ENCODE data around the gene POU2AF3.

DNA sequence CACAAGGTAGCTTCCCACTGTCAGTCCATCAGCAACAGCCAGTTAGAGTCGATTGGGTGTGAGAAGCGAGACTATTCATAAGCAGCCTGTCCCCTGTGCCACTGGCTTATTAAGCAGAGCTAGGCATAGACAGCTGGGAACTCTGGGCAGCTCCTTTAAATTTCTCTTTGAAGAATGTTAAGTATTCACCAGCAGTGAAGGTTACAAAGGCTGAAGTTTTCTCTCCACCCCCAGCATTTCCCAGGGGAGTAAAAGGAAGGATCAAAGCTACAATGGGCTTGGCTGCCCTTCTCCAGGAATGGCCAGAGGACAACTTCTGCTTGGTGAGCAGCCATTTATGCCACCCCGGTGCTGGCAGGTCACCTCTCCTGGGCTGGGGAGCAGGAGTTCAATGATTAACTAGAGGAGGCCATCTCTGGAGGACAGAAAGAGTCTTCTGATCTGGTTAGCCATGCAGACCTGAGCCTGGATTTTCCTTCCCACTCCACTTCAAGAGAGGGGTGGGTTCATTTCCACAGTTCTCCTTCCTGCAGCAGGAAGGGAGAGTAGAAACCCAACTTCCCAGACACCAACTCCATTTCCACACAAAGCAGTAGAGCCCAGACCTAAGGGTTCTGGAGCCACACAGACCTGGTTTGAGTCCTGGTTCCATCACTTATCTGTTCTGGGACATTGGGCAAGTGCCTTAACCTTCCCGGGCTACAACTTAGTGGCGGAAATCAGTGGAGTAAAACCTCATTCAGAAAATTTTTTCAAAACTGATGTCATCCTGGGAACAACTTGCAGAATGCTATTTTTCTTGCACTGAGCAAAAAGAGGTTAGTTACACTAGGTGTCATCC lies 22.6 kb downstream of the POU2AF3 start:
- TF ChIP-seq, protein P1, sequence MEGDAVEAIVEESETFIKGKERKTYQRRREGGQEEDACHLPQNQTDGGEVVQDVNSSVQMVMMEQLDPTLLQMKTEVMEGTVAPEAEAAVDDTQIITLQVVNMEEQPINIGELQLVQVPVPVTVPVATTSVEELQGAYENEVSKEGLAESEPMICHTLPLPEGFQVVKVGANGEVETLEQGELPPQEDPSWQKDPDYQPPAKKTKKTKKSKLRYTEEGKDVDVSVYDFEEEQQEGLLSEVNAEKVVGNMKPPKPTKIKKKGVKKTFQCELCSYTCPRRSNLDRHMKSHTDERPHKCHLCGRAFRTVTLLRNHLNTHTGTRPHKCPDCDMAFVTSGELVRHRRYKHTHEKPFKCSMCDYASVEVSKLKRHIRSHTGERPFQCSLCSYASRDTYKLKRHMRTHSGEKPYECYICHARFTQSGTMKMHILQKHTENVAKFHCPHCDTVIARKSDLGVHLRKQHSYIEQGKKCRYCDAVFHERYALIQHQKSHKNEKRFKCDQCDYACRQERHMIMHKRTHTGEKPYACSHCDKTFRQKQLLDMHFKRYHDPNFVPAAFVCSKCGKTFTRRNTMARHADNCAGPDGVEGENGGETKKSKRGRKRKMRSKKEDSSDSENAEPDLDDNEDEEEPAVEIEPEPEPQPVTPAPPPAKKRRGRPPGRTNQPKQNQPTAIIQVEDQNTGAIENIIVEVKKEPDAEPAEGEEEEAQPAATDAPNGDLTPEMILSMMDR (IDR thresholded peaks at IDR 0.05), result no peak
- TF ChIP-seq POLR2A (IDR thresholded peaks at IDR 0.05), result no peak

All from adrenal gland (tissue), 5 donors.